Measurements from ENCODE around the gene KCNK3. TPM values are rescaled to one million over a fixed set of nuclear protein-coding genes. Genes with fewer than 3 reads are reported as not detected.

Gene KCNK3
- total RNA-seq, 1 donor from 2014 or later, result 9.1 TPM

DNA sequence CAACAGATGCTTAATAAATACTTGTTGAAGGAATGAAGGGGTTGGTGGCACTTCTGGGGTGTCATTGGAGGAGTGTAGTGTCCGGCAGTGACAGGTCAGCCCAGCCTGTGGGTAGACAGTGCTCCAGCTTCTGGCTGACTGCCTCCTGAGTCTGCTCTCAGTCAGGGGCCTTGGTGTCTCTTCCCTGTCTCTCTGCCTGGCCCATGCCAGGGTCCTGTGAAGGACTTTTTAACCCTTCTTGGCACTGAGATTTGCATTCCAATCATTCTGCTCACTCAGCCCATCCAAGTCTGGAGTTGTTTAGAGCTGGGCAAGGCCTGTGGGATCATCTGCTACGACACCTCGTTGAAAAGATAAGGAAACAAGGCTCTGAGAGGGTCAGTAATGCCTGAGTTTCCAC lies 1.4 kb upstream of the KCNK3 start:
- DNase-seq (ENCODE audit: low spot score), result no peak

- DNase-seq (ENCODE audit: low spot score), result no peak
Observed at GRCh38 chr2:26691881-26692278, 642 bp upstream of the KCNK3 start.

DNA sequence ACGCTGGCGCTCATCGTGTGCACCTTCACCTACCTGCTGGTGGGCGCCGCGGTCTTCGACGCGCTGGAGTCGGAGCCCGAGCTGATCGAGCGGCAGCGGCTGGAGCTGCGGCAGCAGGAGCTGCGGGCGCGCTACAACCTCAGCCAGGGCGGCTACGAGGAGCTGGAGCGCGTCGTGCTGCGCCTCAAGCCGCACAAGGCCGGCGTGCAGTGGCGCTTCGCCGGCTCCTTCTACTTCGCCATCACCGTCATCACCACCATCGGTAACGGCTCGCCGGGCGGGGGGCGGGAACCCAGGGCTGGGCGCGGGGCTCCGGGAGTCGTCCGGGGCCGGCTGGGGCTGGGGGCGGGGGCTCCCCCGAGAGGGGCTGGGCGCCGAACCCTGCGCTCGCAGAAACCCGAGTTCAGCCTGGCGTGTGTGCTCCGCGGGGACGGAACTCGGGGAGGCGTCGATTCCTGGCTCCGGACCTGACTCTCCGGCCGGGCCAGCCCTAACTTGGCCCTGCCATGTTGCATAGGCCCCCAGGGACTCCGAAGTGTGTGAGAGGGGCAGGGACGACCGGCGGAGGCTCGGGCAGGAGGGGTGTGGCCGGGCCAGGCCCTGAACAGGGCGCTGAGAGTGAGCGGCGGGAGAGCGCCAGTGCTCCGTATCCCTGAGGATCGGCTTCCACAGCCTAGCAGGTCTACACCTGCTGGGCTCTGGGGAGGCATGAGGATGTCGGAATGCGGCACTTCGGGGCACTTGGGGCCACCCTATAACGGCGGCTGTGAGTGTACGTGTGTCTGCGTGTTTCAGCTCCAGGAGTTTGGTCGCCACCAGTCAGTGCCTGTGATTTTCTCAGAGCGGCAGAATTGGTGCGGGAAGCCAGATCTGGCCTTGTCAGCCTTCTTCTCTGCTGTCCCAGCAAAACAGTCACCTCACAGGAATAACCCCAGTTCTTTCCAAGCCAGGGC lies 651 bp downstream of the KCNK3 start:
- no peak for DNase-seq (ENCODE audit: low spot score)

DNA sequence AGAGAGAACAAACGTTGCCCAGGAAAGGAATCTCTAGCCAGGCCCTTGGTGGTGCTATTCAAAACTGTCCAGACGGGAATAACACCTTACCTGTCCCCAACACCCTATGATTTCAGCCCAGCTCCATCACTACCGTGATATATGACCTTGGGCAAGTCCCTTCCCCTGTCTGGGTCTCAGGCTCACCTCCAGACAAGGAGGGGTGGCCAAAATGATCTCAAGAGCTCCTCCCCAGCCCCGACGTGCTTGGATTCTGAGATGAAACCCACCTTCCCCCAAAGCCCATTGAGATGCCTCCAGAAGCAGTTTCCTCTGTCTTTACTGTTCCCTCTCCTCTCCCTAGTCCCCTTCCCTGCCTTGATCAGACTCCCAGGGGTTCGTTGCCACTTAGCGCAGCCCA lies 1.5 kb downstream of the KCNK3 start:
- DNase-seq (ENCODE audit: low spot score), result no peak

DNA sequence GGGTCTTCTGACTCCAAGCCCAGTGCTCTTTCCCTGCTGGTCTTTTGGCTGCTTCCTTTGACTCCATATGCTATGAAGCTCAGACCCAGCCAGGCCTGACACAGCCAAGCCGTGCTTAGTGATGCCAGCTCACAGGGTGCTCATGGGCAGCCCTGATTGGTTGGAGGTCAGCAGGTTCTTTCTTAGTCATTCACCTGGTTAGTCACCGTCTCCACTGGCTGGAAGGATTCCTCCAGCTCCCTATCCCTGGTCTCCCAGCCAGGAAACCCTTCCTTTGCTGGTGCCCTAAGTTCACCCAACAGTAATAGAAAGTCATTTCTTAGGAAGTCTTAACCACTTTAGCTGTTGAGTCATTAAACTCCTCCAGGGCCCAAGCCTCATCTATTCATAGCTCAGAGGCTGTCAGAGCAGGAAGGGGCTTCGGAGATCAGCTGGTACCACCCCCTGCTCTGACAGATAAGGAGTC lies 3.9 kb downstream of the KCNK3 start:
- no peak for DNase-seq (ENCODE audit: low spot score)

DNA sequence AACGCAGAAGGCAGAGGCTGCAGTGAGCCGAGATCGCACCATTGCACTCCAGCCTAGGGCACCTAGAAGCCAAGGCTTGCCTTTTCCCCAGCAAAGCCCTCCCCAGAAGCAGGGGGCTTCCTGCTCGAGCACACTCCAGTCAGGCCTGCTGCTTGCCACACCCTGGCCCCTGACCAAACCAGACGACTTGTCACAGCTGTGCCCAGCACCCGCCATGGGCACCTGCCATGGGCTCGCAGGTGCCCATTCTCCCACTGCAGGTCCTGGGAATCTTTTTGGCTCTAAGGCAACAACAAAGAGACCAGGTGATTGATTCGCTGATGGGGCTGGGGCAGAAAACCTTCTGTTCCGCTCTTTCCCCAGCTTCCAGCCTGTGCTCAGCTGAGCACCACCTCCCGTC lies 4.9 kb downstream of the KCNK3 start:
- DNase-seq (ENCODE audit: low spot score), result no peak

GRCh38 chr2:26699295-26699694 lies 6.8 kb downstream of the KCNK3 start:
- DNase-seq (ENCODE audit: low spot score), result no peak

GRCh38 chr2:26700078-26700477 lies 7.6 kb downstream of the KCNK3 start:
- DNase-seq (ENCODE audit: low spot score), result no peak

DNA sequence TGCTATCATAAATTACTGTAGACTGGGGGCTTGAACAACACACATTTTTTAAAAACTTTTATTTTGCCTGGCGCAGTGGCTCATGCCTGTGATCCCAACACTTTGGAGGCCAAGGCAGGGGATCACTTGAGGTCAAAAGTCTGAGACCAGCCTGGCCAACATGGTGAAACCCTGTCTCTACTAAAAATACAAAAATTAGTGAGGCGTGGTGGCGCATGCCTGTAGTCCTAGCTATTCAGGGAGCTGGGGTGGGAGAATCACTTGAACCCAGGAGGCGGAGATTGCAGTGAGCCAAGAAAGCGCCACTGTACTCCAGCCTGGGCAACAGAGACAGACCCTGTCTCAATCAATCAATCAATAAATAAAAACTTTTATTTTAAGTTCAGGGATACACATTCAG lies 9.1 kb downstream of the KCNK3 start:
- DNase-seq (ENCODE audit: low spot score), result no peak

GRCh38 chr2:26702025-26702424 lies 9.5 kb downstream of the KCNK3 start:
- DNase-seq (ENCODE audit: low spot score), result no peak

GRCh38 chr2:26704441-26704977 lies 12.0 kb downstream of the KCNK3 start:
- no peak for DNase-seq (ENCODE audit: low spot score)

DNA sequence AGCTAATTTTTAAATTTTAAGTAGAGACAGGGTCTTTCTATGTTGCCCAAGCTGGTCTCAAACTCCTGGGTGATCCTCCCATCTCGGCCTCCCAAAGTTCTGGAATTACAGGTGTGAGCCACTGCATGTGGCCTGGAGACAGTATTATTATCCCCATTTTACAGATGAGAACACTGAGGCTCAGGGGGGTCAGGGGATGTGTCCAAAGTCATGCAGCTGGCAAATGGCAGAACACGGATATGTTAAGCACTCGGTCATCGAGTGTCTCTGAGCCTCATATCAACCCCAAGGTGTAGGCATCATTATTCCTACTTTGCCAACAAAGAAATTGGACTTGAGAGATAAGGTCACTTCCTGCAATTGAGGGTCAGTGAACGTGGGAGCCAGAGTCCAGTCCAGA lies 12.6 kb downstream of the KCNK3 start:
- no peak for DNase-seq (ENCODE audit: low spot score)

- no peak for DNase-seq (ENCODE audit: low spot score)
Observed at GRCh38 chr2:26706093-26706492, 13.6 kb downstream of the KCNK3 start.

GRCh38 chr2:26706616-26707473 lies 14.3 kb downstream of the KCNK3 start:
- no peak for DNase-seq (ENCODE audit: low spot score)

- no peak for DNase-seq (ENCODE audit: low spot score)
Observed at GRCh38 chr2:26707747-26708146, 15.2 kb downstream of the KCNK3 start.

GRCh38 chr2:26708457-26708856 lies 15.9 kb downstream of the KCNK3 start:
- no peak for DNase-seq (ENCODE audit: low spot score)

DNA sequence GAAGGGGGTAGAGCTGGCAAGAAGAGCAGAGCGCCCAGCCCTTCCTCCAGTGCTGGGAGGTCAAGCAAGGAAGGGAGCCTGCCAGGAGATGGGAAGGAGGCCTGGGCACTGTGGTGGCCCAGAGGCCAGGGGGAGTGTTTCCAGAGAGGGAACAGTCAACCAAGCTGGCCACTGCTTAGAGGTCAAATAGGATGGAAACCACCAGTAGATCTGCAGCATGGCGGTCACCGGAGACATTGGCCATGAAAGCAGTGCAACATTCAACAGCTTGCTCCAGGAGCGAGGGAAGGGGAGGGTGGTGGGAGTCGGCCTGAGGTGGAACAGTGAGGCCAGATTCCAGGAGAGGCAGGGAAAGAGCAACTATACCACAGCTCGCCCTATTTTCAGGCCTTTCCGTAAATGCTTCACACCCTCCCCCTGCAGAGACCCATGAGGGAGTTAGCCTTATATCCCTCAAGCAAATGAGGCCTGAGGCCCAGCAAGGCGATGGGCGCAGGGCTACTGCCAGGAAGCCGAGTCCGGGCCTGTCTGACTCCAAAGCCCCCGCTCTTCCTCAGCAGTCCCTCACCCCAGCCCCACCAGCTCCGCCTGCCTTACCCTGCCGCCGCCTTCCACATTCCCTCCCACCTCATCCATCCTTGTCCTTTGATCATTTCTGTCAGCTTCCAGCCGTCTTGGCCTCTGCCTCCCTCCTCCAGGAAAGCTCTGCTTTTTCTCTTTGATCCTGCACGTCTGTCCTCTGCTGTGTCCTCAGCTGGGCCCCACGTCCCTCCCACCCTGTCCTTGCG lies 17.0 kb downstream of the KCNK3 start:
- no peak for DNase-seq (ENCODE audit: low spot score)

DNA sequence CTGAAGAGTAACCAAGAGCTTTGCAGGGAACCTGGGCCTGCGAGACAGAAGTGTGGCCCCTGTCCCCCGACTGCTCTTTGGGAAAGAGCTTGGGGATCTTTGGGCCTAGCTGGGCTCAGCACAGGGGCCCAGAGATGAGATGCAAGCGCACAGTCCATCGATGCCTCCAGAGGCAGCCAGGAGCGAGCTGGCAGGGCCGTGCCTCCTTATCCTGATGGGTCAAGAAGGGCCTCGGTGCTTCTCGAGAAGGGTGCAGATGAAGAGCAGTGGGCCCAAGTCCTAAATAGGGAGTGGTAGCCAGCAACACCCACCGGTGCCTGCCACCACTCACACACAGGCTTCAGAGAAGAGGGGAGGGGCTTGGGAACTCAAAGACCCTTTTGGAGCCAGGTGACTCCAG lies 17.6 kb downstream of the KCNK3 start:
- DNase-seq (ENCODE audit: low spot score), result no peak

DNA sequence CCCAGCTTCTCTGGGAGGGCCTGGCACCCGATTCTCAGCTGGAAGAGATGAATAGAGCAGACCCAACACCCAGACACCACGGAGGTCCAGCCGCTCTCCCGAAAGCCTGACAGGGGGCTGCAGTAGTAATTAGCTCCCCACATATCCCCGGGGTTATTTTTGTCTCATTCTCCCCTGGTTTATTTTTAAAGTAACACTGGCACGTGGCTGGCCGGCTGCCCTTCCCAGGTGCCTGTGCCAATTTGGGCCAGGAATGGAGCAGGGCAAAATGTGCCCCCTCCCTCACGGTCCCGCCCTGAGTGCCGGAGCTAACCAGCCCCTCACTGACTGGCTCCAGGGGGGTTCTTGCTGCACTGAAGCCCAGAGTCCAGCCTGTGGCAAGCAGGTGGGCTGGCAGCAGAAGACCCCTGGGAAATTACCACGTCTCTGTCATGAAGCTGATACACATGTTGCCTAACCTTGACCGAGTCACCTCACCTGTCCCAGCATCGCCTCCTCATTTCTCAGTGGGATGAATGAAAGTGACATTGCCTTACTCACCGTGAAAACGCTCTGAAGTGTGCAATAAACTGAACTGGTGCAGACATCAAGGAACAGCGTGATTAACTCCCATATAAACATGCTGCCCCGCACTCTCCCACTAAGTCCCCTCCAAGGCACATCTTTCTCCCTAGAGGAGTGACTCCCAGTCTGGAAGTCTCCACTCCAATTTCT lies 18.4 kb downstream of the KCNK3 start:
- no peak for DNase-seq (ENCODE audit: low spot score)

GRCh38 chr2:26711457-26712161 lies 19.1 kb downstream of the KCNK3 start:
- DNase-seq (ENCODE audit: low spot score), result no peak

Measured in mucosa of gallbladder (tissue), 1 donor.